Gastroesophageal sphincter (tissue), 3 donors: ENCODE measurements around the gene IL27RA.

Experiments used
- POLR2A ChIP-seq, 2 donors: fragments of 450-650 bp; IDR thresholded peaks; one replicate each; pipeline ENCODE4 v1.6.1; 2017; ENCODE audit warnings: antibody characterized with exemption in 2 of 2, mild to moderate bottlenecking in 2 of 2, moderate library complexity in 1 of 2
- POLR2AphosphoS5 ChIP-seq: sonication (generic); formaldehyde crosslinking; IDR thresholded peaks from one replicate; pipeline ENCODE4 v1.6.1; 2017; ENCODE audit warnings: antibody characterized with exemption
- TF ChIP-seq, protein P1 (sequence below), 4 experiments: fragments of 200-600 bp in 2 of 4; fragments of 450-650 bp in 2 of 4; sonication (generic) in 1 of 4; IDR thresholded peaks; one replicate each; pipeline ENCODE4 v1.5.1; 2017 to 2019; ENCODE audit warnings: antibody characterized with exemption in 4 of 4, mild to moderate bottlenecking in 2 of 4, moderate library complexity in 2 of 4

DNA sequence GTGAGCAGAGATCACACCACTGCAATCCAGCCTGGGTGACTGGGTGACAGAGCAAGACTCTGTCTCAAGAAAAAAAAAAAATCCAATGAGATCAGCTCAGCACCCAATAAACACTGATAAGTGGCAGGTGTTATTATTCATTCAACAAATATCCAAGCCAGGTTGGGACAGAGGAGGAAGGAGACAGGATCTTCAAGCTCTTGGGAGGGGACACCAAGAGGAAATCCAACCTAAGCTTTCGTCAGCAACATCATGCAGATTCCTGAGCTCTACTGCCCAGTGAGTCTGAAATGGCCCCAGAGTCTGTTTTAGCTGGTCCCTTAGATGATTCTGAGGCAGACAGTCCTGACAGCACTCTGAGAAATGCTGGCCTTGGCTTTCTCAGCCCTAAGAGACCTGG lies 33.1 kb upstream of the IL27RA start:
- TF ChIP-seq POLR2AphosphoS5 (no peak), POLR2A (IDR thresholded peaks at IDR 0.05) (no peak)
- TF ChIP-seq, protein P1, sequence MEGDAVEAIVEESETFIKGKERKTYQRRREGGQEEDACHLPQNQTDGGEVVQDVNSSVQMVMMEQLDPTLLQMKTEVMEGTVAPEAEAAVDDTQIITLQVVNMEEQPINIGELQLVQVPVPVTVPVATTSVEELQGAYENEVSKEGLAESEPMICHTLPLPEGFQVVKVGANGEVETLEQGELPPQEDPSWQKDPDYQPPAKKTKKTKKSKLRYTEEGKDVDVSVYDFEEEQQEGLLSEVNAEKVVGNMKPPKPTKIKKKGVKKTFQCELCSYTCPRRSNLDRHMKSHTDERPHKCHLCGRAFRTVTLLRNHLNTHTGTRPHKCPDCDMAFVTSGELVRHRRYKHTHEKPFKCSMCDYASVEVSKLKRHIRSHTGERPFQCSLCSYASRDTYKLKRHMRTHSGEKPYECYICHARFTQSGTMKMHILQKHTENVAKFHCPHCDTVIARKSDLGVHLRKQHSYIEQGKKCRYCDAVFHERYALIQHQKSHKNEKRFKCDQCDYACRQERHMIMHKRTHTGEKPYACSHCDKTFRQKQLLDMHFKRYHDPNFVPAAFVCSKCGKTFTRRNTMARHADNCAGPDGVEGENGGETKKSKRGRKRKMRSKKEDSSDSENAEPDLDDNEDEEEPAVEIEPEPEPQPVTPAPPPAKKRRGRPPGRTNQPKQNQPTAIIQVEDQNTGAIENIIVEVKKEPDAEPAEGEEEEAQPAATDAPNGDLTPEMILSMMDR (IDR thresholded peaks at IDR 0.05), result no peak
